ENCODE results near the gene LUC7L2. TPM values are rescaled to one million over a fixed set of nuclear protein-coding genes. Genes with fewer than 3 reads are reported as not detected.

LUC7L2 gene
- total and polyA plus RNA-seq, 2 donors from 2014 or later = 33.0 to 97.9 TPM

- no peak overlapping the region for H3K27ac ChIP-seq (ENCODE audit: low read depth in 2 of 2, low read length in 2 of 2)
- no peak for TF ChIP-seq CTCF (IDR thresholded peaks at IDR 0.05; ENCODE audit: borderline replicate concordance, extremely low read depth, insufficient read depth)
Measured at GRCh38 chr7:139393621-139394211, 34.0 kb downstream of the LUC7L2 start.

GRCh38 chr7:139394540-139394939 lies 34.8 kb downstream of the LUC7L2 start:
- FAIRE-seq (no peak), DNase-seq (no peak)
- no peak overlapping the region for H3K9ac ChIP-seq (ENCODE audit: low read length in 3 of 3)
- no peaks in the 10 kb centered on the region for H3K27me3 ChIP-seq (ENCODE audit: control insufficient read depth, insufficient read depth, low read length)
- intact Hi-C loops (cut with DNase I) = no loop called here
- no peak overlapping the region for H3K4me3 ChIP-seq (ENCODE audit: low read length in 3 of 3)
- H3K36me3 ChIP-seq (ENCODE audit: control insufficient read depth in 2 of 3, insufficient read depth in 3 of 3, low read length in 3 of 3) = peaks cover 2 to 26% (median 3%) of the 10 kb centered on the region in 3 donors
- no peaks in the 10 kb centered on the region for H3K9me3 ChIP-seq (ENCODE audit: control insufficient read depth in 2 of 3, insufficient read depth in 1 of 3, low read length in 3 of 3)
- no peak for TF ChIP-seq CTCF (IDR thresholded peaks at IDR 0.05; ENCODE audit: borderline replicate concordance, extremely low read depth, insufficient read depth)
- H3K27ac ChIP-seq (ENCODE audit: low read depth in 2 of 2, low read length in 2 of 2) = no peak overlapping the region
- no peaks in the 10 kb centered on the region for H3K4me1 ChIP-seq (ENCODE audit: control insufficient read depth in 2 of 3, insufficient read depth in 2 of 3, low read depth in 1 of 3, low read length in 3 of 3)

More at GRCh38 chr7:139393621-139394211, 34.0 kb downstream of the LUC7L2 start:
- no peak overlapping the region for H3K4me3 ChIP-seq (ENCODE audit: low read length in 3 of 3)
- no peaks in the 10 kb centered on the region for H3K4me1 ChIP-seq (ENCODE audit: control insufficient read depth in 2 of 3, insufficient read depth in 2 of 3, low read depth in 1 of 3, low read length in 3 of 3)
- H3K9me3 ChIP-seq (ENCODE audit: control insufficient read depth in 2 of 3, insufficient read depth in 1 of 3, low read length in 3 of 3) = no peaks in the 10 kb centered on the region
- DNase-seq (no peak), FAIRE-seq (no peak)
- peaks cover 2 to 26% (median 3%) of the 10 kb centered on the region in 3 donors for H3K36me3 ChIP-seq (ENCODE audit: control insufficient read depth in 2 of 3, insufficient read depth in 3 of 3, low read length in 3 of 3)
- no peak overlapping the region for H3K9ac ChIP-seq (ENCODE audit: low read length in 3 of 3)
- intact Hi-C loops (cut with DNase I) = no loop called here
- H3K27me3 ChIP-seq (ENCODE audit: control insufficient read depth, insufficient read depth, low read length) = no peaks in the 10 kb centered on the region

GRCh38 chr7:139396323-139396951 lies 36.7 kb downstream of the LUC7L2 start:
- no peak for TF ChIP-seq CTCF (IDR thresholded peaks at IDR 0.05; ENCODE audit: borderline replicate concordance, extremely low read depth, insufficient read depth)
- H3K9me3 ChIP-seq (ENCODE audit: control insufficient read depth in 2 of 3, insufficient read depth in 1 of 3, low read length in 3 of 3) = no peaks in the 10 kb centered on the region
- no peaks in the 10 kb centered on the region for H3K4me1 ChIP-seq (ENCODE audit: control insufficient read depth in 2 of 3, insufficient read depth in 2 of 3, low read depth in 1 of 3, low read length in 3 of 3)
- H3K4me3 ChIP-seq (ENCODE audit: low read length in 3 of 3) = no peak overlapping the region
- no peak overlapping the region for H3K27ac ChIP-seq (ENCODE audit: low read depth in 2 of 2, low read length in 2 of 2)
- FAIRE-seq = no peak
- no peak for DNase-seq
- H3K36me3 ChIP-seq (ENCODE audit: control insufficient read depth in 2 of 3, insufficient read depth in 3 of 3, low read length in 3 of 3) = peaks cover 0 to 20% (median 0%) of the 10 kb centered on the region in 3 donors
- no peak overlapping the region for H3K9ac ChIP-seq (ENCODE audit: low read length in 3 of 3)
- intact Hi-C loops (cut with DNase I) = no loop called here
- H3K27me3 ChIP-seq (ENCODE audit: control insufficient read depth, insufficient read depth, low read length) = no peaks in the 10 kb centered on the region

All from kidney (tissue), 14 donors.